Pancreas (tissue), 10 donors: ENCODE results near the gene VPS51. TPM values are rescaled to one million over a fixed set of nuclear protein-coding genes. Genes with fewer than 3 reads are reported as not detected.
"Not testable (repeated sequence)": the region's sequence is repeated elsewhere in the genome, so short reads cannot be mapped to it uniquely, and the experiment has no call there.

ENCODE experiments used
- ATAC-seq, 4 donors: fragments of 200-7000 bp; cut with Tn5 transposase; one replicate each; pipeline versions ENCODE4 v1.8.0 to v1.9.1; 2020; ENCODE audit warnings: mild to moderate bottlenecking in 4 of 4, moderate library complexity in 4 of 4
- DNase-seq, 6 donors: peaks; one replicate each; pipeline ENCODE4 v3.0.0-alpha.2; 2020
- FAIRE-seq: peaks from 2 replicates; lab custom pipeline; 2012; peaks lifted over from hg19 to GRCh38; lab: Jason Lieb, UNC
- H3K27ac ChIP-seq, 4 donors: fragments of 200-600 bp; sonication (generic); 1 replicate in 3 of 4; 2 replicates in 1 of 4; pipeline versions ENCODE4 v1.5.0 to v1.8.0; 2020
- H3K27me3 ChIP-seq, 4 donors: fragments of 200-600 bp; one replicate each; pipeline ENCODE4 v1.8.0; 2021
- H3K36me3 ChIP-seq, 3 donors: fragments of 200-600 bp; sonication (generic) in 1 of 3; one replicate each; pipeline versions ENCODE4 v1.5.0 to v1.8.0; 2020 to 2021
- H3K4me1 ChIP-seq, 3 donors: fragments of 200-600 bp; one replicate each; pipeline ENCODE4 v1.8.0; 2021
- H3K4me3 ChIP-seq, 4 donors: fragments of 200-600 bp; sonication (generic) in 2 of 4; one replicate each; pipeline versions ENCODE4 v1.5.0 to v1.8.0; 2020 to 2021
- H3K9me3 ChIP-seq, 4 donors: fragments of 200-600 bp; one replicate each; pipeline ENCODE4 v1.8.0; 2021
- CTCF ChIP-seq, 4 donors: fragments of 200-600 bp; sonication (generic) in 3 of 4; IDR thresholded peaks; one replicate each; pipeline versions ENCODE4 v1.5.0 to v1.8.0; 2021; ENCODE audit warnings: antibody characterized with exemption in 4 of 4
- WGBS, 2 donors: extraction: QIAGEN DNeasy Blood & Tissue Kit; methylation state at CpG; one replicate each; pipeline ENCODE4 v1.1.7; 2013; 5-methylcytosine and 5-hydroxymethylcytosine counted together
- intact Hi-C, 3 donors: fragments of 100-400 bp; cut with DNase I; formaldehyde crosslinking; loops; one replicate each; pipeline versions ENCODE4 v1.11.1 to v1.14.2; 2022
- polyA plus RNA-seq, 2 donors: library from polyadenylated mRNA; stranded (reverse); fragments of 200-250 nt; gene quantifications; one replicate each; pipeline ENCODE4 v1.2.3, GENCODE V29; 2013
- total RNA-seq, 6 donors: library from RNA; stranded (reverse); fragmentation: NEBNext Ultra II Directional in 4 of 6; extraction: Animal tissue kit (Norgen Biotek cat#: 25700) in 4 of 6; gene quantifications; one replicate each; pipeline versions ENCODE4 v1.2.1 to v1.2.4, GENCODE V29; 2021 to 2023
- donor health status: healthy with polysubstance abuse.
- donor health status: DM: no; HTN: no; CAD: no; lungs with moderate emphysema.
- donor health status: DM: no; HTN: no; CAD: no.
- donor health status: control.
- donor health status: control.
- donor health status: Bipolar disorder and iron deficiency.
- donor health status: DM: yes; HTN: yes; CAD: no.
- donor health status: DM: no; HTN: no; CAD: no.
- donor health status: DM: no; HTN: no; CAD: no.
- donor health status: DM: yes; HTN: yes; CAD: no.

VPS51 gene
- total and polyA plus RNA-seq, 8 donors = 85.4 to 179 (median 130) TPM

- Histone ChIP-seq H3K27ac (peak overlapping the region in 3 of 4 donors; percentile 99 to 100 (median 99)), H3K36me3 (peaks cover 0 to 16% (median 3%) of the 10 kb centered on the region in 3 donors), H3K27me3 (no peaks in the 10 kb centered on the region), H3K4me1 (peaks cover 14 to 30% (median 26%) of the 10 kb centered on the region in 3 donors), H3K9me3 (no peaks in the 10 kb centered on the region), H3K4me3 (no peak overlapping the region)
- no peak for TF ChIP-seq CTCF (IDR thresholded peaks at IDR 0.05)
- no peak for FAIRE-seq
- intact Hi-C loops = no loop called here
- ATAC-seq = no peak
- DNase-seq = no peak
- 88 to 92% methylated on average over 15 of the region's 15 CpGs for WGBS, 2 donors
Measured at GRCh38 chr11:65136515-65137096, 40.6 kb downstream of the VPS51 start.

- DNase-seq = no peak
- Histone ChIP-seq H3K4me1 (peaks cover 0 to 10% (median 8%) of the 10 kb centered on the region in 3 donors), H3K4me3 (no peak overlapping the region), H3K36me3 (no peaks in the 10 kb centered on the region), H3K27me3 (no peaks in the 10 kb centered on the region), H3K27ac (no peak overlapping the region), H3K9me3 (no peaks in the 10 kb centered on the region)
- ATAC-seq = no peak
- TF ChIP-seq CTCF (IDR thresholded peaks at IDR 0.05) = no peak
- FAIRE-seq = no peak
- intact Hi-C loops = no loop called here
- 77 to 84% methylated on average over 7 of the region's 7 CpGs for WGBS, 2 donors
Measured at GRCh38 chr11:65141896-65142494, 46.0 kb downstream of the VPS51 start.

GRCh38 chr11:65147352-65148075 lies 51.5 kb downstream of the VPS51 start:
- no peak for FAIRE-seq
- 53 to 66% methylated on average over 2 of the region's 2 CpGs for WGBS, 2 donors

GRCh38 chr11:65148657-65149056 lies 52.6 kb downstream of the VPS51 start:
- H3K27me3 ChIP-seq = no peaks in the 10 kb centered on the region
- no peak for DNase-seq
- H3K36me3 ChIP-seq = no peaks in the 10 kb centered on the region
- intact Hi-C loops = no loop called here
- no peaks in the 10 kb centered on the region for H3K9me3 ChIP-seq
- H3K4me1 ChIP-seq = peaks cover 10 to 28% (median 13%) of the 10 kb centered on the region in 3 donors
- no peak overlapping the region for H3K27ac ChIP-seq
- ATAC-seq = no peak
- 86 to 88% methylated on average over 5 of the region's 5 CpGs for WGBS, 2 donors
- no peak overlapping the region for H3K4me3 ChIP-seq
- no peak for TF ChIP-seq CTCF (IDR thresholded peaks at IDR 0.05)
- no peak for FAIRE-seq

More at GRCh38 chr11:65147352-65148075, 51.5 kb downstream of the VPS51 start:
- Histone ChIP-seq H3K27ac (no peak overlapping the region), H3K4me1 (peaks cover 10 to 28% (median 13%) of the 10 kb centered on the region in 3 donors), H3K36me3 (no peaks in the 10 kb centered on the region), H3K4me3 (no peak overlapping the region), H3K27me3 (no peaks in the 10 kb centered on the region), H3K9me3 (no peaks in the 10 kb centered on the region)
- TF ChIP-seq CTCF (IDR thresholded peaks at IDR 0.05) = no peak
- intact Hi-C loops = no loop called here
- ATAC-seq = no peak
- no peak for DNase-seq

- H3K9me3 ChIP-seq, ATAC-seq, H3K27me3 ChIP-seq, DNase-seq, FAIRE-seq, H3K36me3 ChIP-seq, H3K4me3 ChIP-seq, intact Hi-C loops: not testable (repeated sequence)
- H3K27ac ChIP-seq = peak overlapping the region; percentile 44 to 84 (median 73)
- peaks cover 10 to 28% (median 13%) of the 10 kb centered on the region in 3 donors for H3K4me1 ChIP-seq
- 90% methylated on average over 10 of the region's 10 CpGs for WGBS, 2 donors
Measured at GRCh38 chr11:65150131-65150508, 54.1 kb downstream of the VPS51 start.
